Glutamatergic neuron (in vitro differentiated cells): ENCODE results near the gene CIT. TPM values are rescaled to one million over a fixed set of nuclear protein-coding genes. Genes with fewer than 3 reads are reported as not detected.

ENCODE experiments used
- DNase-seq: peaks from one replicate; pipeline ENCODE4 v3.0.0; 2022
- H3K27ac Mint-ChIP-seq: one replicate; pipeline ENCODE4 v1.8.0; 2020; ENCODE audit warnings: mild to moderate bottlenecking, mixed read lengths, inconsistent platforms; ENCODE audit not compliant: unreplicated experiment
- H3K27me3 Mint-ChIP-seq: one replicate; pipeline ENCODE4 v1.8.0; 2020; ENCODE audit warnings: mild to moderate bottlenecking, moderate library complexity, mixed read lengths, inconsistent platforms; ENCODE audit not compliant: unreplicated experiment
- H3K36me3 Mint-ChIP-seq: one replicate; pipeline ENCODE4 v1.8.0; 2020; ENCODE audit warnings: mild to moderate bottlenecking, mixed read lengths, inconsistent platforms; ENCODE audit not compliant: unreplicated experiment
- H3K4me1 Mint-ChIP-seq: one replicate; pipeline ENCODE4 v1.8.0; 2020; ENCODE audit warnings: mild to moderate bottlenecking, low read depth, mixed read lengths, inconsistent platforms; ENCODE audit not compliant: unreplicated experiment
- H3K4me3 Mint-ChIP-seq: one replicate; pipeline ENCODE4 v1.8.0; 2020; ENCODE audit warnings: mild to moderate bottlenecking, mixed read lengths, inconsistent platforms; ENCODE audit not compliant: unreplicated experiment
- H3K9me3 Mint-ChIP-seq: one replicate; pipeline ENCODE4 v1.8.0; 2020; ENCODE audit warnings: mild to moderate bottlenecking, moderate library complexity, mixed read lengths, inconsistent platforms; ENCODE audit not compliant: unreplicated experiment
- CTCF ChIP-seq: fragments of 200-600 bp; sonication (generic); IDR thresholded peaks from one replicate; pipeline ENCODE4 v1.5.0; 2021; ENCODE audit not compliant: partially characterized antibody, unreplicated experiment
- total RNA-seq: library from RNA; stranded (reverse); fragmentation: NEBNext Ultra II Directional; extraction: Animal tissue kit (Norgen Biotek cat#: 25700); gene quantifications from one replicate; pipeline ENCODE4 v1.2.1, GENCODE V29; 2021; ENCODE audit not compliant: unreplicated experiment

Gene CIT
- total RNA-seq, 1 donor from 2014 or later = 20.8 TPM

GRCh38 chr12:119775246-119775895 lies 101.7 kb downstream of the CIT start:
- H3K4me1 Mint-ChIP-seq = no peaks in the 10 kb centered on the region
- H3K9me3 Mint-ChIP-seq = no peaks in the 10 kb centered on the region
- no peak for DNase-seq
- H3K27me3 Mint-ChIP-seq = no peaks in the 10 kb centered on the region
- no peaks in the 10 kb centered on the region for H3K36me3 Mint-ChIP-seq
- no peak overlapping the region for H3K4me3 Mint-ChIP-seq
- no peak overlapping the region for H3K27ac Mint-ChIP-seq
- TF ChIP-seq CTCF = no peak

GRCh38 chr12:119772431-119772830 lies 104.7 kb downstream of the CIT start:
- Mint-ChIP-seq H3K4me3 (no peak overlapping the region), H3K27me3 (no peaks in the 10 kb centered on the region), H3K9me3 (no peaks in the 10 kb centered on the region), H3K4me1 (no peaks in the 10 kb centered on the region), H3K36me3 (no peaks in the 10 kb centered on the region), H3K27ac (no peak overlapping the region)
- DNase-seq = no peak
- TF ChIP-seq CTCF = no peak

GRCh38 chr12:119770146-119770545 lies 107.0 kb downstream of the CIT start:
- Mint-ChIP-seq H3K27me3 (no peaks in the 10 kb centered on the region), H3K36me3 (peaks cover 6% of the 10 kb centered on the region), H3K4me1 (no peaks in the 10 kb centered on the region), H3K4me3 (no peak overlapping the region), H3K9me3 (no peaks in the 10 kb centered on the region), H3K27ac (no peak overlapping the region)
- TF ChIP-seq CTCF = no peak
- no peak for DNase-seq

- Mint-ChIP-seq H3K27ac (no peak overlapping the region), H3K36me3 (peaks cover 22% of the 10 kb centered on the region), H3K4me1 (no peaks in the 10 kb centered on the region), H3K9me3 (no peaks in the 10 kb centered on the region), H3K4me3 (no peak overlapping the region), H3K27me3 (peaks cover 2% of the 10 kb centered on the region)
- DNase-seq = no peak
- TF ChIP-seq CTCF = no peak
These were observed 114.5 kb downstream of the CIT start for GRCh38 chr12:119762619-119763018.

- DNase-seq = no peak
- Mint-ChIP-seq H3K36me3 (peaks cover 10% of the 10 kb centered on the region), H3K27me3 (peaks cover 2% of the 10 kb centered on the region), H3K4me3 (no peak overlapping the region), H3K27ac (no peak overlapping the region), H3K4me1 (no peaks in the 10 kb centered on the region), H3K9me3 (no peaks in the 10 kb centered on the region)
- TF ChIP-seq CTCF = no peak
These were observed 118.4 kb downstream of the CIT start for GRCh38 chr12:119758722-119759121.
